GM21529 (cell line): ENCODE measurements around the gene LYSMD4.
"Not testable (repeated sequence)": the region's sequence is repeated elsewhere in the genome, so short reads cannot be mapped to it uniquely, and the experiment has no call there.

Experiments used
- ATAC-seq: cut with Tn5 transposase; IDR thresholded peaks from one replicate; pipeline ENCODE4 v1.9.1; 2021; ENCODE audit not compliant: unreplicated experiment

Gene LYSMD4

GRCh38 chr15:99733268-99734039, at the start of gene LYSMD4:
Gene LYSMD4, minus strand, starts transcription at chr15:99733437. Its CDS starts 1,438 bp downstream, at chr15:99731999.
- peak; percentile 99 for ATAC-seq

DNA sequence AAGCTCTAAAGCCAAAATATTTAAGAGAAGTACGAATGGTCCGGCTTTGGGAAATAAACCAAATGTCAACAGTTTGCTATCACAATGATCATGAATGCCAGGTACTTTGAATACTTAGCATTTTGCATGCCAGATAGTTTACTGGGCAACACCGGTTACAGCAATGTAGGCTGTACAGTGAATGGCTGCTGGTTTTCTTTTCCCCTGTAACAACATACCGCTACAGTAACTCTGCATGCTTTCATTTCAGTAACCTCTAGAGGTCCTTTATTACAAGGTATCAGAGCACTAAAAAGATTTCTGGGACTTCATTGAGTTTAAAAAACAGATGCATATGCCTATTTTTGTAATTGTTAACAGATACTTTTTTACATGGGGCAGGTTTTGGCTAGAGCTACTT, 48.8 kb upstream of the LYSMD4 start:
- ATAC-seq: not testable (repeated sequence)

GRCh38 chr15:99777144-99777543, 43.9 kb upstream of the LYSMD4 start:
- no peak for ATAC-seq

DNA sequence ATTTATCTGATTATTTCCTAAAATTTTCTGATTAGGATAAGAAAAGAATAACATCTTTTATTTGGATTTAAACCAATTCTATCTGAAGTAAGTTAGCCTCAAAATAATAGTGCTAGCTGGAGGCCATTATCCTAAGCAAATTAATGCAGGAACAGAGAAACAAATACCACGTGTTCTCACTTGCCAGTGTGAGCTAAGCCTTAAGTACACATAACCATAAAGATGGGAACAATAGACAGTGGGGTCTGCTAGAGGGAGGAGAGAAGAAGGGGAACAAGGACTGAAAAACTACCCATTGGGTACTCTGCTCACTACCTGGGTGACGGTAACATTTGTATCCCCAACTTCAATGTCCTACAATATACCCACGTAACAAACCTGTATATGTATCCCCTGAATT, 31.3 kb upstream of the LYSMD4 start:
- no peak for ATAC-seq

DNA sequence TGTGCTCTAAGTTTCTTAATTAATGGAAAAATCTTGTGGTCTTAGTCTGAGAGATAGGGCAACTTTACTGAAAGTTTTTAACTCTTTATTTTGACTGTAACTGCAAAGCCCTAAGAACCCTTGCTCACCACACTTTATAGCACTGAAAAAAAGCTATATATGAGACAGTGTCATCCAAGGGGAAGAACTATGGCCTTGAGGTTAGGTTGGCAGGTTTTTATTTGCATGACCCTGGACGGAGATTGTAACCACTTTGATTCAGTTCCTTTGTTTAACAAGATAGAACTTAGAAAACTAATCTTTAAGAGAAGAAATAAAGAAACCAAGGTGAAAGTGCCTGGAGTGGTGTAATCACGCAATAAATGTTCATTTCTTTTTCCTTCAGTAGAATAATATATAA, 30.6 kb upstream of the LYSMD4 start:
- no peak for ATAC-seq

DNA sequence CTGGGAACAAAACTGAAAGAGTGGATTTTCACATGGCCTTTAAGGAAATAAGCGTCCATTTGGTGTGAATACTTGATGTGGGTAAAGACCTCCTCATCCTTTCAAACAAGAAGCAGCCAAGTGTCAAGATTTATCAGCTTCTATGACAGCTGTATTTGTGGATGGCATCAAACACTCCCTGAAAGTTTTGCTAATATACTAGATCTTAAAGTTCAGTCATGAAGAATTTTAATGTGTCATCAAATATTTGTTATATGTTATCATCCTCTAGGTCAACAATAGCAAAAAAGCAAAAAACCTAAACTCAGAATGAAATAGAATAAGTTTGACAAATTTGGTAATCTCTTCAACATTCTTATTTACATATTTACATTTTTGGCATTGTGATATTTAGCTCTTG, 29.1 kb upstream of the LYSMD4 start:
- no peak for ATAC-seq

DNA sequence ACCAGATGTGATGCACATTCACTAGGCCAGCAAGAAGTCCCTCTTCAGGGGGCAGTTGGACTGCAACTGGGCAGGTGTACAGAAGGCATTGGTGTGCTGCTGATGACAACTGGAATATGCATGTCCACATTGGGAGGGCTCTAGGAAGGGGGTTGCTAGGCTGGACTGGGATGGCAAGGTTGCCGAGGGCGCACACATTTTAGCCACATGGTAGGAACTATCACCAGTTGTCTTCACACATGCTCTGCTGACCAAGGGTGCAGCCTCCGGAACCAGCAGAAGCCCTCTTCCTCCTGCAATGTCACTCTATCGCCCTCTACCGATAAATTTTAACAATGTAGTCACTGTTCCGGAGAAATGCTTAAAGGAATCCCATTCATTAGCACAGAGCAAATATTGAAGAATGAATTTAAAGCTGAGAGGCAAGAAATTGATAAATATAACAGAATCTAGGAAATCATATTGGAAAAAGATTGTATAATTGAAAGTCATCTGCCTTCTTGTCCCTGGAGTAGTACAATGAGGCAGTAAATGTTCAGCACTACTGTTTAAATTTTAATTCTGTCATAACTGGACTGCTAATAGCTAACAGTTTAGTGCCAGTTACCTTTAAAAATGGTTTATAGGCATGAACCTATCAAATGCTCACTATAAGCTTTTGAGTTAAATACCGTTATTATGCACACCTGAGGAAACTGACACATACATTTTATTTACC, 22.6 kb upstream of the LYSMD4 start:
- ATAC-seq: peak; percentile 97

GRCh38 chr15:99753066-99753465, 19.8 kb upstream of the LYSMD4 start:
- ATAC-seq: no peak

GRCh38 chr15:99752556-99752955, 19.3 kb upstream of the LYSMD4 start:
- no peak for ATAC-seq

- not testable (repeated sequence) for ATAC-seq
These were observed 17.1 kb upstream of the LYSMD4 start for GRCh38 chr15:99750326-99750725.

DNA sequence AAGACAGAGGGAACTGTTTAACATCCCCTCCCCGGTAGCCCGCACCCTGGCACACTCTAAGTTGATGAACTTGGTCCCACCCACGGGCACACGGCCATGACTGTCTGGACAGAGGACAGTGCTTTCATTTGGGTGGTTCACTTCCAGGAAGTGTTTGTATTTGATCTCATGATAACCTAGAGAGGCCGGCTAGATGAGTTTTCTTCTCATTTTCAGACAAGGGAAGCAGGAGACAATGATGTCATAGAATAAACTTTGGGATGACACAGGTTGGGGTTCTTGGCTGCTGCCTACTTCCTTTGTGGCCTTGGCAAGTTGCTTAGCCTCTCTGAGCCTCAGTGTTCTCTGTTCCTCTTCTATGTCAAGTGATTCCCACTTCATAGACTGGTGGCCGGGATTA, 16.1 kb upstream of the LYSMD4 start:
- ATAC-seq: no peak

DNA sequence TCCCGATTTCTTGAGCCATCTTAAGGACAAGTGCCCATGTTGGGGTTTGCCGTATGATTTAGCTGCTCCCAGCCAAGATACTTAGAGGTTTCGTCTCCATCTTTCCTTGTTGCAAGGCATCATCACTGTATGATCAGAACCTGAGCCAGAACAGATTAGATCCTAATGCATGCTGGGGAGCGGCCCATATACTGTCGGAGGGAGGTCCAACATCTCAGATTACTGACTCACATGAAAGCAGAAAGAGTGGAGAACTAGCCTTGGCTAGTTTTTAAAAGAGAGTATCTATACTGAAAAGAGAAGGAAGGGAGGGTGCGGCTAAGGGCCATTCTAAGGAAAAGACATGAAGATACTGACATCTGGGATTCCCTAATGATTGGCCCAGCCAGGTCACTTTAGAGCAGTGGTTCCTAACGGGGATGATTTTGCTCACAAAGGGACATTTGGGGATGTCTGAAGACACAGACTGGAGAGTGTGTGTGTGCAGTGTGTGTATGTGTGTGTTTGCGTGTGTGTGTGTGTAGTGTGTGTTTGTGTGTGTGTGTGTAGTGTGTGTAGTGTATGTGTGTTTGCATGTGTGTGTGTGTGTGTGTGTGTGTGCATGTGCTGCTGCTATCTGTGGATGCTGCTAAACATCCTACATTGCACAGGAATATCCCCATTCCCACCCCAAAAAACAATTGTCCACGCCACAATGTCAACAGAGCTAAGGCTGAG, 12.3 kb upstream of the LYSMD4 start:
- no peak for ATAC-seq

DNA sequence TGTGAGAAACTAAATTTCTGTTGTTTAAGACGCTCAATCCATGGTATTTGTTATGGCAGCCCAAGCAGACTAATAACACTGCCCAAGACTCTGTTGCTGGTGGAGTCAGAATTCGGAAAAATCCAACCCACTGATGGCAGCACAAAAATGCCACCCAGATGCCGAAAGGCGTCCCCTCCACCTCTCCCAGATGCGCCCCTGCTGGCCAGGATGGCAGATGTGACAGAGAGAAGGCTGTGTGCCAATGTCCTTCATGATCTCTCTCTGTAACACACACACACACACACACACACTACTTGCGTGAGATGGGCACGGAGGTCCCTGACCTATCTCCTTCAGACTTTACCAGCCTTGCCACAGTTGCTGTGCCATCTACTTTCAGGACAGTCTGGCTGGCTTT, 10.9 kb upstream of the LYSMD4 start:
- no peak for ATAC-seq

- no peak for ATAC-seq
These were observed 8.6 kb upstream of the LYSMD4 start for GRCh38 chr15:99741835-99742234.

DNA sequence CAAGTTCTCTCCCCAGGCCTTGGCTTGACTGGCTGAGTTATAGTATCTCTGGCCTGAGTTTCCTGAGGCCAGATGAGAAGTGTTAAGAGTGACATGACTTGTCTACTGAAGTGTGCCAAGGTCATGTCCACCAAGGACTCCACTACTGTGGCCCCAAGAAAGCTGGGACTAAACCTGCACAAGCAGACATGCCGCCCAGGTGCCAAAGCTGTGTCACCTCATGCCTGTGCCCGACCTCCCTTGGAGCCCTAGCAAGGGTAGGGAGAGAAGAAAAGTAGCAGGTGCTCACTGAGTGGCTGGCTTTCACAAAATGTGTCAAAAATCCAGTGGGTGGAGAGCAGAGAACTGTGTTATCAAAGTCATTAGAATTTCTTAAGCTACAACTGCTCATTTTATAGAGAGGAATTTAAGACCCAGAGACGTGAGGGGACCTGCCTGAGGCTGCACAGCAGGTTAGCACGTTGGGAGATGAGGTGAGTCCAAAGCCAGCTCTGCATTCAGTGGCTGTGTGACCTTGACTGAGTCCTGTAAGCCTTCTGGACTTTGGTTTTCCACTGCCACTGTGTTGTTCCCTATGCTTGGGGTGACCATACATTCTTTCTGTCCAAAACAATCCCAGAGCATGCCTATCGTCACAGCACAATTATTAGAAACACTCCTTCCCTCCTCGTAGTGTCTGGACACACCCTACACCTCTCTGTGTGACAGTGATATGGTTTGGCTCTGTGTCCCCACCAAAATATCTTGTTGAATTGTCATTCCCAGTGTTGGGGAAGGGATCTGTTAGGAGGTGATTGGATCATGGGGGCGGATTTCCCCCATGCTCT, 5.0 kb upstream of the LYSMD4 start:
- no peak for ATAC-seq

- ATAC-seq: no peak
These were observed 3.5 kb upstream of the LYSMD4 start for GRCh38 chr15:99736702-99737101.

- no peak for ATAC-seq
These were observed 2.6 kb upstream of the LYSMD4 start for GRCh38 chr15:99735868-99736267.

DNA sequence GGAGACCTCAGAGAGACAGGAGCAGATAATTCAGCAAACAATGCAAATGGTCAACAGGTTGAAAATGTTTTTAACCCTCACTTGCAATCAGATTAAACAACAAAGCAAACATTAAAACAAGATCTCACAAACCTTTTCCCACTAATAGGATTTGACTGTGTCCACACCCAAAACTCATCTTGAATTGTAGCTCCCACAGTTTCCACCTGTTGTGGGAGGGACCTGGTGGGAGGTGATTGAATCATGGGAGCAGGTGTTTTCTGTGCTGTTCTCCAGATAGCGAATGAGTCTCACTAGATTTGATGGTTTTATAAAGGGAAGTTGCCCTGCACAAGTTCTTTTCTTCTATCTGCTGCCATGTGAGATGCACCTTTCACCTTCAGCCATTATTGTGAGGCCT, 1.3 kb upstream of the LYSMD4 start:
- ATAC-seq: no peak

DNA sequence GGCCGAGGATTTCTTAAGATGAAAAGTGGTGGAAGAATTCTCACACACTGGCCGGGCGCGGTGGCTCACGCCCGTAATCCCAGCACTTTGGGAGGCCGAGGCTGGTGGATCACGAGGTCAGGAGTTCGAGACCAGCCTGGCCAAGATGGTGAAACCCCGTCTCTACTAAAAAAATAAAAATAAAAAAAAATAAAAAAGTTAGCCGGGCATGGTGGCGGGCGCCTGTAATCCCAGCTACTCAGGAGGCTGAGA, 729 bp upstream of the LYSMD4 start:
- ATAC-seq: not testable (repeated sequence)

GRCh38 chr15:99732751-99733267, 428 bp downstream of the LYSMD4 start:
- peak; percentile 21 for ATAC-seq

GRCh38 chr15:99732124-99732750, 1.0 kb downstream of the LYSMD4 start:
- no peak for ATAC-seq
